Measurements from ENCODE around the gene HSPA12A.

DNA sequence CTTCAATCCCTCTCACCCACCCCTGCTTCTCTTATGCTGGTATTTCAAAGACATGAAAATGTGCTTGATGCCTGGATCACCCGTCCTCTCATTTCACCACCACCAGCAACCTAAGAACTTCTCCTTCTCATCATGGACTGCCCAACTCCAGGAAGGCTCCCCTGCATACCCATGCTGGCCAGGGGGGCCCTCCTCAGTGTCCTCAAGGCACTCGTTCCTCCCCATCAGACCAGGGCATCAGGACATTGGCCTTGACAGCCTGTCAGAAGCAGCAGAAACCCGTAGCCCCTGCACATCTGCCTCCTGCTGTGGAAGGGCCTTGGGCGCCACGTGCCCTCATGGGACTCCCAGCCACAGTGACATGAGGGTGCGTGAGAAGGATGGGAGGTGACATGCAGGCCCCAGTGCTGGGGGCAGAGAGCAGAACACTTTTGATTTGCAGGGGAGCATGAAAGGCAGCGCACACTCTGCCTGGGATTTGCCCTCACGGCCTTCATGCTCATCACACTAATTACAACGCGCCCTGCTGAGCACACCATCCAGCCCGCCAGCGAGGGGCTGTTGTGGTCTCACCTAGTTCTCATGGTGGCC, 1.9 kb upstream of the HSPA12A start:
- TF ChIP-seq, protein P1, sequence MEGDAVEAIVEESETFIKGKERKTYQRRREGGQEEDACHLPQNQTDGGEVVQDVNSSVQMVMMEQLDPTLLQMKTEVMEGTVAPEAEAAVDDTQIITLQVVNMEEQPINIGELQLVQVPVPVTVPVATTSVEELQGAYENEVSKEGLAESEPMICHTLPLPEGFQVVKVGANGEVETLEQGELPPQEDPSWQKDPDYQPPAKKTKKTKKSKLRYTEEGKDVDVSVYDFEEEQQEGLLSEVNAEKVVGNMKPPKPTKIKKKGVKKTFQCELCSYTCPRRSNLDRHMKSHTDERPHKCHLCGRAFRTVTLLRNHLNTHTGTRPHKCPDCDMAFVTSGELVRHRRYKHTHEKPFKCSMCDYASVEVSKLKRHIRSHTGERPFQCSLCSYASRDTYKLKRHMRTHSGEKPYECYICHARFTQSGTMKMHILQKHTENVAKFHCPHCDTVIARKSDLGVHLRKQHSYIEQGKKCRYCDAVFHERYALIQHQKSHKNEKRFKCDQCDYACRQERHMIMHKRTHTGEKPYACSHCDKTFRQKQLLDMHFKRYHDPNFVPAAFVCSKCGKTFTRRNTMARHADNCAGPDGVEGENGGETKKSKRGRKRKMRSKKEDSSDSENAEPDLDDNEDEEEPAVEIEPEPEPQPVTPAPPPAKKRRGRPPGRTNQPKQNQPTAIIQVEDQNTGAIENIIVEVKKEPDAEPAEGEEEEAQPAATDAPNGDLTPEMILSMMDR (conservative IDR thresholded peaks at IDR 0.05; ENCODE audit: low read depth, low read length): no peak
- no peak for TF ChIP-seq EZH2 (IDR thresholded peaks at IDR 0.05; ENCODE audit: low read length, unreplicated experiment)
